Panc1 (cell line): ENCODE results near the gene GORASP2. TPM values are rescaled to one million over a fixed set of nuclear protein-coding genes. Genes with fewer than 3 reads are reported as not detected.
"Not testable (repeated sequence)": the region's sequence is repeated elsewhere in the genome, so short reads cannot be mapped to it uniquely, and the experiment has no call there.

Source experiments
- ATAC-seq: fragments of 200-7000 bp; cut with Tn5 transposase; 2 replicates; pipeline ENCODE4 v1.9.1; 2020; ENCODE audit warnings: mild to moderate bottlenecking, moderate library complexity
- BruUV-seq: library from RNA; stranded (reverse); fragments of 400-500 nt; replicated peaks from 2 replicates; lab custom pipeline; 2021; lab: Mats Ljungman, UMichigan
- CTCF ChIA-PET: fragments of 300-600 bp; sonication (Branson Sonifier 250); formaldehyde crosslinking; loops from one replicate; lab custom pipeline; 2022; ENCODE audit warnings: antibody characterized with exemption; lab: Charles Lee
- POLR2A ChIA-PET: fragments of 300-600 bp; sonication (Branson Sonifier 250); formaldehyde crosslinking; loops from one replicate; lab custom pipeline; 2022; ENCODE audit warnings: antibody characterized with exemption; lab: Charles Lee
- DNase-seq: peaks from one replicate; pipeline ENCODE4 v3.0.0-alpha.2; 2010; ENCODE audit warnings: low read depth, low spot score
- H3K27ac ChIP-seq: 2 replicates; pipeline ENCODE4 v1.5.1; 2011; ENCODE audit warnings: mild to moderate bottlenecking, low read length, inconsistent platforms
- H3K27me3 ChIP-seq: fragments of 200-500 bp; sonication (Bioruptor generic); 2 replicates; pipeline ENCODE4 v1.6.0; 2014; ENCODE audit warnings: low read length, inconsistent platforms; ENCODE audit not compliant: control insufficient read depth, insufficient read depth
- H3K36me3 ChIP-seq: fragments of 200-500 bp; sonication (Bioruptor generic); 2 replicates; pipeline ENCODE4 v1.5.1; 2014; ENCODE audit warnings: inconsistent platforms, mild to moderate bottlenecking, low read length, moderate library complexity; ENCODE audit not compliant: control insufficient read depth, insufficient read depth
- H3K4me1 ChIP-seq: 2 replicates; pipeline ENCODE4 v1.5.1; 2011; ENCODE audit warnings: inconsistent platforms, mild to moderate bottlenecking, low read length, moderate library complexity; ENCODE audit not compliant: control insufficient read depth, insufficient read depth
- H3K4me3 ChIP-seq, 2 experiments: 2 replicates each; pipeline ENCODE4 v1.5.1; 2011 to 2012; ENCODE audit warnings: low read depth in 2 of 2, low read length in 2 of 2, mild to moderate bottlenecking in 2 of 2, inconsistent platforms in 1 of 2, moderate library complexity in 1 of 2
- H3K9me3 ChIP-seq: fragments of 200-500 bp; sonication (Bioruptor generic); 2 replicates; pipeline ENCODE4 v1.5.1; 2014; ENCODE audit warnings: low read depth, mild to moderate bottlenecking, inconsistent platforms, low read length, moderate library complexity; ENCODE audit not compliant: control insufficient read depth, insufficient read depth
- POLR2AphosphoS5 ChIP-seq: IDR thresholded peaks from 2 replicates; pipeline ENCODE4 v1.6.1; 2012; ENCODE audit warnings: mild to moderate bottlenecking, low read depth, low read length, moderate library complexity
- SIN3A ChIP-seq: IDR thresholded peaks from 2 replicates; pipeline ENCODE4 v1.6.1; 2012; ENCODE audit warnings: low read depth, mild to moderate bottlenecking, low read length, moderate library complexity, borderline replicate concordance; ENCODE audit not compliant: insufficient read depth
- TCF7L2 ChIP-seq: IDR thresholded peaks from 2 replicates; pipeline ENCODE4 v1.6.1; 2011; ENCODE audit warnings: mild to moderate bottlenecking, low read depth, low read length, inconsistent platforms
- in situ Hi-C: cut with HindIII; loops from 2 replicates; pipeline ENCODE4 v1.10.0; 2016; ENCODE audit warnings: low sequenced_read_pairs, low pct_unique_long_range_greater_than_20kb
- intact Hi-C: fragments of 100-400 bp; cut with micrococcal nuclease; formaldehyde crosslinking; loops from one replicate; pipeline ENCODE4 v1.10.0; 2022; ENCODE audit not compliant: unreplicated experiment
- total RNA-seq: library from RNA; stranded (reverse); gene quantifications from one replicate; pipeline ENCODE4 v1.2.1, GENCODE V29; 2021; ENCODE audit not compliant: unreplicated experiment
- TF ChIP-seq, protein P1 (sequence below): fragments of 450-650 bp; IDR thresholded peaks from 2 replicates; pipeline ENCODE4 v1.5.1; 2017; ENCODE audit warnings: mild to moderate bottlenecking
- TF ChIP-seq, protein P2 (sequence below), 2 experiments: IDR thresholded peaks; 2 replicates each; pipeline ENCODE4 v1.6.1; 2011 to 2012; ENCODE audit warnings: low read depth in 2 of 2, control low read depth in 1 of 2, low read length in 1 of 2, mild to moderate bottlenecking in 1 of 2, moderate library complexity in 1 of 2; ENCODE audit not compliant: insufficient read depth in 1 of 2

Gene GORASP2
- total RNA-seq, 1 experiment from 2014 or later: 62.5 TPM

DNA sequence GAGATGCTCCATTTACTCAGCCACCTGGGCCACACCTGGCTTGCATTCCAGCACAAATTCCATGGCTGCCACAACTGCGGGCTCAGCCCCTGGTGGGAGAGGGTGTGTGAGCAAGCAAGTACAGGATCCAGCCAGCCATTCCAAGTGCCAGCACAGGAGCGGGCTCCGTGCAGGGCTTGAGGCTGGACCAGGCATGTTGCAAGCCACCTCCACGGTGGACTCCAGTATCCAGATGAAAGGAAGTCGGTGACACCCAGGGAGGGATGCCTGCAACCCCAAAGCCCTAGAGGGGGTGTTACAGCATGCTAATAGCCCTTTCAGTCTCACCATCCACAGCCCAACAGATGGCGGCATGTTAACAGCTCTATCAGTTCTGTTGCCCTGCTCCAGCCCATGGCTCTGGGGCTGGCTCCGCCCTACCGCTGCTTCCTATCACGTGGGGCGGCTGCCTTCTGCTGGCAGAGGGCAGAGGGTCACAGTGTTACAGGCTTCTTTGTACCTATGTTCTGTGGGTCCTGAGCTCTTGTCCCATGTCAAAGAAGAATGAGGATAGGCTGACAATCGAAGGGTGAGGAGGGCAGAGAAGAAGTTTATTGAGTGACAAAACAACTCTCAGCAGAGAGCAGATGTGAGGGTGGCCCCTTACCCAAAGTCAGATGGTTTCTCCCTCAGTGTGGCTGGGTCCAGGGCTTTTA lies 11.7 kb upstream of the GORASP2 start:
- Histone ChIP-seq H3K27ac (no peak overlapping the region), H3K9me3 (peaks cover 25% of the 10 kb centered on the region; the same call in 1 of the 2 replicates), H3K36me3 (no peaks in the 10 kb centered on the region), H3K4me3 (no peak overlapping the region), H3K4me1 (no peaks in the 10 kb centered on the region), H3K27me3 (no peaks in the 10 kb centered on the region)
- TF ChIP-seq, protein P1, sequence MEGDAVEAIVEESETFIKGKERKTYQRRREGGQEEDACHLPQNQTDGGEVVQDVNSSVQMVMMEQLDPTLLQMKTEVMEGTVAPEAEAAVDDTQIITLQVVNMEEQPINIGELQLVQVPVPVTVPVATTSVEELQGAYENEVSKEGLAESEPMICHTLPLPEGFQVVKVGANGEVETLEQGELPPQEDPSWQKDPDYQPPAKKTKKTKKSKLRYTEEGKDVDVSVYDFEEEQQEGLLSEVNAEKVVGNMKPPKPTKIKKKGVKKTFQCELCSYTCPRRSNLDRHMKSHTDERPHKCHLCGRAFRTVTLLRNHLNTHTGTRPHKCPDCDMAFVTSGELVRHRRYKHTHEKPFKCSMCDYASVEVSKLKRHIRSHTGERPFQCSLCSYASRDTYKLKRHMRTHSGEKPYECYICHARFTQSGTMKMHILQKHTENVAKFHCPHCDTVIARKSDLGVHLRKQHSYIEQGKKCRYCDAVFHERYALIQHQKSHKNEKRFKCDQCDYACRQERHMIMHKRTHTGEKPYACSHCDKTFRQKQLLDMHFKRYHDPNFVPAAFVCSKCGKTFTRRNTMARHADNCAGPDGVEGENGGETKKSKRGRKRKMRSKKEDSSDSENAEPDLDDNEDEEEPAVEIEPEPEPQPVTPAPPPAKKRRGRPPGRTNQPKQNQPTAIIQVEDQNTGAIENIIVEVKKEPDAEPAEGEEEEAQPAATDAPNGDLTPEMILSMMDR: no peak
- in situ Hi-C loops: no loop called here
- ATAC-seq (no peak), DNase-seq (no peak)
- intact Hi-C loops: no loop called here
- CTCF ChIA-PET: no interaction called here
- BruUV-seq: no TSS peak
- POLR2A ChIA-PET: no interaction called here

DNA sequence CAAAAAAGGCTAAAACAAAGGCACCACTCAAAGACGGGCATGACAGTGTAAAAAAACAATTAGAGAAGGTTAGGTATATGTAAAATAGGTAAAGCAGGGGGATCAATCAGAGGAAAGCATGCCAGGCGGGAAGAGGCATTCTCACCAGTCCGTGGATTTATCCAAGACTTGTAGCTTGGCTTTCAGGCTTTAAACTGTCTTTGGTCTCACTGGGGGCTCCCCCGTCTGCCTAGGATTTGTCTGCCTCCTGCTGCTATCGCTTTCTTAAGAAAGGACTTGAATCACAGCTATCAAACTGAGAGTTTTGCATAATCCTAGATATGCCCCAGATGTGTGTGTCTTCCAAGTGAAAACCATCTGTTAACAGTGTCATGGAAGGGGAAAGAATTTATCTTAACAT lies 11.1 kb upstream of the GORASP2 start:
- in situ Hi-C loops (no loop called here), intact Hi-C loops (no loop called here)
- DNase-seq (no peak), ATAC-seq (no peak)
- no peak overlapping the region for H3K27ac ChIP-seq
- H3K4me1 ChIP-seq: no peaks in the 10 kb centered on the region
- TF ChIP-seq, protein P2, sequence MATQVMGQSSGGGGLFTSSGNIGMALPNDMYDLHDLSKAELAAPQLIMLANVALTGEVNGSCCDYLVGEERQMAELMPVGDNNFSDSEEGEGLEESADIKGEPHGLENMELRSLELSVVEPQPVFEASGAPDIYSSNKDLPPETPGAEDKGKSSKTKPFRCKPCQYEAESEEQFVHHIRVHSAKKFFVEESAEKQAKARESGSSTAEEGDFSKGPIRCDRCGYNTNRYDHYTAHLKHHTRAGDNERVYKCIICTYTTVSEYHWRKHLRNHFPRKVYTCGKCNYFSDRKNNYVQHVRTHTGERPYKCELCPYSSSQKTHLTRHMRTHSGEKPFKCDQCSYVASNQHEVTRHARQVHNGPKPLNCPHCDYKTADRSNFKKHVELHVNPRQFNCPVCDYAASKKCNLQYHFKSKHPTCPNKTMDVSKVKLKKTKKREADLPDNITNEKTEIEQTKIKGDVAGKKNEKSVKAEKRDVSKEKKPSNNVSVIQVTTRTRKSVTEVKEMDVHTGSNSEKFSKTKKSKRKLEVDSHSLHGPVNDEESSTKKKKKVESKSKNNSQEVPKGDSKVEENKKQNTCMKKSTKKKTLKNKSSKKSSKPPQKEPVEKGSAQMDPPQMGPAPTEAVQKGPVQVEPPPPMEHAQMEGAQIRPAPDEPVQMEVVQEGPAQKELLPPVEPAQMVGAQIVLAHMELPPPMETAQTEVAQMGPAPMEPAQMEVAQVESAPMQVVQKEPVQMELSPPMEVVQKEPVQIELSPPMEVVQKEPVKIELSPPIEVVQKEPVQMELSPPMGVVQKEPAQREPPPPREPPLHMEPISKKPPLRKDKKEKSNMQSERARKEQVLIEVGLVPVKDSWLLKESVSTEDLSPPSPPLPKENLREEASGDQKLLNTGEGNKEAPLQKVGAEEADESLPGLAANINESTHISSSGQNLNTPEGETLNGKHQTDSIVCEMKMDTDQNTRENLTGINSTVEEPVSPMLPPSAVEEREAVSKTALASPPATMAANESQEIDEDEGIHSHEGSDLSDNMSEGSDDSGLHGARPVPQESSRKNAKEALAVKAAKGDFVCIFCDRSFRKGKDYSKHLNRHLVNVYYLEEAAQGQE (IDR thresholded peaks at IDR 0.05; ENCODE audit: insufficient read depth in 1 of 2, low read depth in 2 of 2, low read length in 1 of 2): no peak
- TF ChIP-seq, protein P1: no peak
- TF ChIP-seq POLR2AphosphoS5: no peak
- TF ChIP-seq TCF7L2: no peak
- no peak for TF ChIP-seq SIN3A
- peaks cover 28% of the 10 kb centered on the region; the same call in 1 of the 2 replicates for H3K9me3 ChIP-seq
- CTCF ChIA-PET: no interaction called here
- H3K36me3 ChIP-seq: no peaks in the 10 kb centered on the region
- no peaks in the 10 kb centered on the region for H3K27me3 ChIP-seq
- BruUV-seq: no TSS peak
- POLR2A ChIA-PET: no interaction called here
- H3K4me3 ChIP-seq: no peak overlapping the region

DNA sequence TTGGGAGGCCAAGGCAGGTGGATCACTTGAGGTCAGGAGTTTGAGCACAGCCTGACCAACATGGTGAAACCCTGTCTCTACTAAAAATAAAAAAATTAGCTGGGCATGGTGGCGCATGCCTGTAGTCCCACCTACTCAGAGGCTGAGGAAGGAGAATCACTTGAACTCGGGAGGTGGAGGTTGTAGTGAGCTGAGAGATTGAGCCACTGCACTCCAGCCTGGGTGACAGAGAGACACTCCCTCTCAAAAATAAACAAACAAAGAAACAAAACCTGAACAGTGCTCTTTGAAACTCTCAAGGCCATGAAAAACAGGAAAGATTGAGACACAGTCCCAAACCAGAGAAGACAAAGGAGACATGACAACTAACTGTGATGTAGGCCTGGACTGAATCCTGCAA lies 7.2 kb upstream of the GORASP2 start:
- H3K27me3 ChIP-seq, H3K36me3 ChIP-seq, intact Hi-C loops, BruUV-seq, in situ Hi-C loops, DNase-seq, POLR2A ChIA-PET, ATAC-seq, H3K27ac ChIP-seq, H3K4me1 ChIP-seq, H3K4me3 ChIP-seq: not testable (repeated sequence)
- H3K9me3 ChIP-seq: peaks cover 35% of the 10 kb centered on the region; the same call in 1 of the 2 replicates
- CTCF ChIA-PET: interaction anchor here (0.6 kb wide), 1 partner anchor 361 kb away, joined by 5 read pairs; no protein-coding TSS in a partner anchor
